GM20000 (cell line): Measurements from ENCODE around the gene CYP27A1.

Experiments used
- DNase-seq: peaks from one replicate; pipeline ENCODE4 v3.0.0; 2012; ENCODE audit warnings: low spot score
- CTCF ChIP-seq: IDR thresholded peaks from 2 replicates; pipeline ENCODE4 v1.5.1; 2012; ENCODE audit warnings: mild to moderate bottlenecking, control low read depth; ENCODE audit errors: extremely low read depth, missing control alignments

The CYP27A1 gene

GRCh38 chr2:218859988-218860831, 78.3 kb downstream of the CYP27A1 start:
- no peak for DNase-seq
- TF ChIP-seq CTCF = no peak

- no peak for TF ChIP-seq CTCF
- DNase-seq = no peak
These were observed 79.0 kb downstream of the CYP27A1 start for GRCh38 chr2:218860950-218861381.

GRCh38 chr2:218861645-218862318, 79.8 kb downstream of the CYP27A1 start:
- no peak for TF ChIP-seq CTCF
- no peak for DNase-seq

GRCh38 chr2:218863021-218863520, 81.1 kb downstream of the CYP27A1 start:
- DNase-seq = no peak
- no peak for TF ChIP-seq CTCF
